HepG2 (cell line): Measurements from ENCODE around the gene TC2N. TPM values are rescaled to one million over a fixed set of nuclear protein-coding genes. Genes with fewer than 3 reads are reported as not detected.

Experiments used
- ATAC-seq: fragments of 200-7000 bp; cut with Tn5 transposase; 3 replicates; pipeline ENCODE4 v1.9.1; 2020; ENCODE audit warnings: mild to moderate bottlenecking, moderate library complexity
- BruUV-seq: library from RNA; stranded (reverse); fragments of 400-500 nt; replicated peaks from 2 replicates; lab custom pipeline; 2021; lab: Mats Ljungman, UMichigan
- CTCF ChIA-PET: fragments of 300-600 bp; formaldehyde crosslinking; extraction: SDS; loops from one replicate; lab custom pipeline; 2021; ENCODE audit warnings: low total read pairs, inconsistent platforms, low intra/inter-chr PET ratio; lab: Yijun Ruan, JAX
- POLR2A ChIA-PET: fragments of 350-600 bp; sonication (Branson Sonifier 250); formaldehyde crosslinking; loops from one replicate; lab custom pipeline; 2020; ENCODE audit warnings: antibody characterized with exemption, inconsistent platforms; lab: Yijun Ruan, JAX
- DNase-seq: peaks from one replicate; pipeline ENCODE4 v3.0.0-alpha.2; 2015; ENCODE audit warnings: low spot score
- FAIRE-seq: peaks from 3 replicates; lab custom pipeline; 2011; peaks lifted over from hg19 to GRCh38; lab: Jason Lieb, UNC
- H2AFZ ChIP-seq: one replicate; pipeline ENCODE4 v1.6.1; 2011; ENCODE audit warnings: low read length, inconsistent platforms
- H3K27ac ChIP-seq: fragments of 300-600 bp; 3 replicates; pipeline ENCODE4 v1.8.0; 2011; ENCODE audit warnings: mixed run types, mild to moderate bottlenecking, mixed read lengths, low read length, inconsistent platforms; ENCODE audit not compliant: insufficient read depth; ENCODE audit errors: extremely low read length
- H3K27me3 ChIP-seq, 2 experiments: fragments of 200-600 bp in 1 of 2; 2 replicates in 1 of 2; 3 replicates in 1 of 2; pipeline versions ENCODE4 v1.6.0 to v1.8.0; 2011; ENCODE audit warnings: low read length in 2 of 2, mild to moderate bottlenecking in 2 of 2, moderate library complexity in 2 of 2, inconsistent platforms in 1 of 2; ENCODE audit not compliant: insufficient read depth in 2 of 2, control insufficient read depth in 1 of 2
- H3K36me3 ChIP-seq, 2 experiments: fragments of 200-600 bp in 1 of 2; replicated peaks in 1 of 2; 2 replicates in 1 of 2; 3 replicates in 1 of 2; pipeline versions ENCODE4 v1.5.1 to v1.8.0; 2011; ENCODE audit warnings: low read length in 2 of 2, inconsistent platforms in 1 of 2; ENCODE audit not compliant: insufficient read depth in 2 of 2, control insufficient read depth in 1 of 2
- H3K4me1 ChIP-seq: 2 replicates; pipeline ENCODE4 v1.5.1; 2012; ENCODE audit warnings: low read length, inconsistent platforms; ENCODE audit not compliant: insufficient read depth
- H3K4me2 ChIP-seq: 2 replicates; pipeline ENCODE4 v1.6.0; 2011; ENCODE audit warnings: low read depth, low read length, inconsistent platforms
- H3K4me3 ChIP-seq, 3 experiments: fragments of 200-600 bp in 1 of 3; sonication (generic), shearing (Covaris generic) in 1 of 3; replicated peaks in 1 of 3; 2 replicates each; pipeline ENCODE4 v1.5.1; 2011 to 2016; ENCODE audit warnings: low read length in 3 of 3, inconsistent platforms in 2 of 3, low read depth in 2 of 3, mild to moderate bottlenecking in 2 of 3, control low read depth in 1 of 3, mixed read lengths in 1 of 3; ENCODE audit not compliant: insufficient read depth in 1 of 3
- H3K79me2 ChIP-seq: one replicate; pipeline ENCODE4 v1.6.1; 2011; ENCODE audit warnings: low read length, inconsistent platforms; ENCODE audit not compliant: insufficient read depth
- H3K9ac ChIP-seq: 2 replicates; pipeline ENCODE4 v1.6.0; 2011; ENCODE audit warnings: mild to moderate bottlenecking, low read depth, low read length, inconsistent platforms; ENCODE audit not compliant: insufficient read depth
- H3K9me3 ChIP-seq: 2 replicates; pipeline ENCODE4 v1.5.1; 2012; ENCODE audit warnings: mild to moderate bottlenecking, low read length
- H4K20me1 ChIP-seq: 2 replicates; pipeline ENCODE4 v1.6.0; 2011; ENCODE audit warnings: inconsistent platforms, mild to moderate bottlenecking, low read length, moderate library complexity; ENCODE audit not compliant: insufficient read depth
- AKAP8 ChIP-seq: sonication (generic); formaldehyde crosslinking; IDR thresholded peaks from 2 replicates; pipeline ENCODE4 v1.5.1; 2020; ENCODE audit warnings: mild to moderate bottlenecking, missing genetic modification reagents
- ARID5B ChIP-seq: IDR thresholded peaks from 2 replicates; pipeline ENCODE4 v1.4.0; 2020; ENCODE audit warnings: mild to moderate bottlenecking, missing genetic modification reagents
- ATF7 ChIP-seq, 2 experiments: fragments of 450-650 bp in 1 of 2; sonication (generic) in 1 of 2; formaldehyde crosslinking in 1 of 2; IDR thresholded peaks; 2 replicates each; pipeline versions ENCODE4 v1.4.0 to v1.6.1; 2016 to 2020; ENCODE audit warnings: antibody characterized with exemption in 1 of 2, mild to moderate bottlenecking in 1 of 2, missing genetic modification reagents in 1 of 2
- BCL3 ChIP-seq: sonication (generic); formaldehyde crosslinking; IDR thresholded peaks from 2 replicates; pipeline ENCODE4 v1.5.1; 2020; ENCODE audit warnings: mild to moderate bottlenecking, missing genetic modification reagents, moderate library complexity
- CEBPG ChIP-seq: IDR thresholded peaks from 2 replicates; pipeline ENCODE4 v1.6.1; 2016
- ELF1 ChIP-seq: sonication (generic); formaldehyde crosslinking; IDR thresholded peaks from 2 replicates; pipeline ENCODE4 v1.4.0; 2020; ENCODE audit warnings: missing genetic modification reagents
- ERF ChIP-seq: IDR thresholded peaks from 2 replicates; pipeline ENCODE4 v1.6.1; 2018; ENCODE audit warnings: missing biosample characterization, missing genetic modification reagents
- HMG20A ChIP-seq: IDR thresholded peaks from 2 replicates; pipeline ENCODE4 v1.6.1; 2016; ENCODE audit warnings: borderline replicate concordance
- HNF4A ChIP-seq: sonication (generic); formaldehyde crosslinking; IDR thresholded peaks from 2 replicates; pipeline ENCODE4 v1.4.0; 2020; ENCODE audit warnings: missing genetic modification reagents
- KDM2A ChIP-seq: sonication (generic); formaldehyde crosslinking; IDR thresholded peaks from 2 replicates; pipeline ENCODE4 v1.4.0; 2020; ENCODE audit warnings: low read depth, missing genetic modification reagents, borderline replicate concordance
- PPARG ChIP-seq: conservative IDR thresholded peaks from 2 replicates; pipeline ENCODE4 v1.6.1; 2016; ENCODE audit warnings: missing biosample characterization, missing genetic modification reagents
- PRPF4 ChIP-seq: fragments of 200-400 bp; formaldehyde crosslinking; IDR thresholded peaks from 2 replicates; pipeline ENCODE4 v1.6.1; 2016; ENCODE audit warnings: low read length, low read depth; ENCODE audit not compliant: poor library complexity, severe bottlenecking
- RBM22 ChIP-seq: fragments of 200-400 bp; formaldehyde crosslinking; optimal IDR thresholded peaks from 2 replicates; pipeline ENCODE3; 2017; ENCODE audit warnings: mild to moderate bottlenecking, low read length, moderate library complexity
- SALL1 ChIP-seq: sonication (generic); formaldehyde crosslinking; IDR thresholded peaks from 2 replicates; pipeline ENCODE4 v1.8.0; 2022; ENCODE audit warnings: mild to moderate bottlenecking, missing genetic modification reagents
- SKIL ChIP-seq: sonication (generic); formaldehyde crosslinking; IDR thresholded peaks from 2 replicates; pipeline ENCODE4 v1.8.0; 2022; ENCODE audit warnings: missing genetic modification reagents, mild to moderate bottlenecking, moderate library complexity, borderline replicate concordance
- ZNF296 ChIP-seq: sonication (generic); formaldehyde crosslinking; conservative IDR thresholded peaks from 2 replicates; pipeline ENCODE4 v1.5.0; 2020; ENCODE audit warnings: mild to moderate bottlenecking, missing genetic modification reagents
- ZNF597 ChIP-seq: sonication (generic); formaldehyde crosslinking; IDR thresholded peaks from 2 replicates; pipeline ENCODE4 v1.5.0; 2020; ENCODE audit warnings: missing genetic modification reagents
- WGBS: methylation state at CpG from one replicate; pipeline ENCODE4 v1.1.6; 2017; ENCODE audit warnings: low lambda C conversion rate; 5-methylcytosine and 5-hydroxymethylcytosine counted together
- in situ Hi-C: cut with HindIII; loops from 2 replicates; pipeline ENCODE4 v1.10.0; 2017; ENCODE audit warnings: low pct_unique_long_range_greater_than_20kb; ENCODE audit not compliant: extremely low pct_ligation_motif_present
- intact Hi-C: fragments of 100-400 bp; cut with micrococcal nuclease; formaldehyde crosslinking; loops from one replicate; pipeline ENCODE4 v1.10.0; 2022; ENCODE audit not compliant: unreplicated experiment
- polyA plus RNA-seq, 8 experiments: library from polyadenylated mRNA; depleted of rRNA in 3 of 8; stranded (reverse) in 7 of 8; unstranded in 1 of 8; fragments of >200 nt; fragmentation: Illumina TruSeq in 4 of 8; extraction: Trizol in 4 of 8; gene quantifications; 2 replicates each; pipeline versions ENCODE4 v1.2.1 to v1.2.3, GENCODE V29; 2011 to 2016; ENCODE audit warnings: low read depth in 4 of 8, missing spikeins in 1 of 8, mixed read lengths in 1 of 8; ENCODE audit not compliant: insufficient read depth in 1 of 8
- total RNA-seq, 5 experiments: library from RNA; depleted of rRNA; stranded (reverse); fragments of >200 nt; fragmentation: Illumina TruSeq; extraction: Trizol; gene quantifications; 2 replicates each; pipeline ENCODE4 v1.2.3, GENCODE V29; 2016; ENCODE audit warnings: low read depth in 1 of 5

Gene TC2N
- total and polyA plus RNA-seq, 2 of the 13 experiments (the other 11 are each of a cell fraction or from before 2014, with no cell fraction given), result 0.03 TPM; not detected in 1

- no peak overlapping the region for H3K9ac ChIP-seq
- no peak overlapping the region for H3K27ac ChIP-seq
- H3K4me1 ChIP-seq, result peaks cover 15% of the 10 kb centered on the region
- CTCF ChIA-PET, result no interaction called here
- POLR2A ChIA-PET, result no interaction called here
- DNase-seq (peak; percentile 45), FAIRE-seq (peak; percentile 60), ATAC-seq (no peak)
- H3K9me3 ChIP-seq, result no peaks in the 10 kb centered on the region
- intact Hi-C loops (no loop called here), in situ Hi-C loops (no loop called here)
- no peaks in the 10 kb centered on the region for H4K20me1 ChIP-seq
- no peaks in the 10 kb centered on the region for H3K27me3 ChIP-seq
- no peaks in the 10 kb centered on the region for H3K36me3 ChIP-seq
- H2AFZ ChIP-seq, result no peak overlapping the region
- H3K4me2 ChIP-seq, result peak overlapping the region; percentile 54
- no peak overlapping the region for H3K4me3 ChIP-seq
- BruUV-seq, result no TSS peak
- H3K79me2 ChIP-seq, result no peaks in the 10 kb centered on the region
- 0% methylated on average over 3 of the region's 3 CpGs for WGBS
- peak; percentile 68 for TF ChIP-seq PPARG
- no peak for TF ChIP-seq ELF1 (CRISPR knock-in tag)
- TF ChIP-seq KDM2A (CRISPR knock-in tag), result no peak
- TF ChIP-seq ZNF296, result no peak
- TF ChIP-seq HNF4A (CRISPR knock-in tag), result peak; percentile 57
- no peak for TF ChIP-seq SALL1 (CRISPR knock-in tag)
- no peak for TF ChIP-seq ERF (CRISPR knock-in tag)
- no peak for TF ChIP-seq ZNF597 (CRISPR knock-in tag)
- no peak for TF ChIP-seq ATF7 (IDR thresholded peaks at IDR 0.05)
- TF ChIP-seq ATF7 (CRISPR knock-in tag; IDR thresholded peaks at IDR 0.05), result no peak
- TF ChIP-seq ARID5B (CRISPR knock-in tag), result 0 out of 2 replicates have a peak, but pooled peaks have one; percentile 18
- TF ChIP-seq CEBPG (CRISPR knock-in tag), result peak; percentile 57
- 0 out of 2 replicates have a peak, but pooled peaks have one; percentile 32 for TF ChIP-seq HMG20A
- TF ChIP-seq SKIL (CRISPR knock-in tag), result no peak
- no peak for TF ChIP-seq PRPF4
- TF ChIP-seq BCL3 (CRISPR knock-in tag), result no peak
- TF ChIP-seq RBM22, result no peak
- no peak for TF ChIP-seq AKAP8 (CRISPR knock-in tag)
Observed at GRCh38 chr14:91780452-91780851, 86.9 kb downstream of the TC2N start.
